Ascending aorta (tissue), 2 donors: ENCODE data around the gene ANTXR1. TPM values are rescaled to one million over a fixed set of nuclear protein-coding genes. Genes with fewer than 3 reads are reported as not detected.

ENCODE experiments used
- DNase-seq, 2 donors: peaks; one replicate each; pipeline ENCODE4 v3.0.0-alpha.2; 2019; ENCODE audit warnings: low spot score in 2 of 2
- H3K27ac ChIP-seq, 2 donors: fragments of 200-600 bp; sonication (generic); one replicate each; pipeline ENCODE4 v1.5.1; 2016 to 2017; ENCODE audit warnings: mild to moderate bottlenecking in 1 of 2
- H3K27me3 ChIP-seq: fragments of 200-600 bp; sonication (generic); one replicate; pipeline ENCODE4 v1.5.1; 2017
- H3K36me3 ChIP-seq, 2 donors: fragments of 200-600 bp; sonication (generic); one replicate each; pipeline ENCODE4 v1.5.1; 2016
- H3K4me1 ChIP-seq, 2 donors: fragments of 200-600 bp; sonication (generic); one replicate each; pipeline ENCODE4 v1.5.1; 2016 to 2017; ENCODE audit warnings: mild to moderate bottlenecking in 1 of 2
- H3K4me3 ChIP-seq, 2 donors: fragments of 200-600 bp; sonication (generic); one replicate each; pipeline ENCODE4 v1.5.1; 2016 to 2017; ENCODE audit warnings: mild to moderate bottlenecking in 1 of 2
- H3K9me3 ChIP-seq, 2 donors: fragments of 200-600 bp; sonication (generic); one replicate each; pipeline ENCODE4 v1.5.1; 2016
- CTCF ChIP-seq, 3 experiments: fragments of 200-600 bp in 2 of 3; fragments of 450-650 bp in 1 of 3; sonication (generic) in 2 of 3; IDR thresholded peaks; one replicate each; pipeline ENCODE4 v1.5.1; 2016 to 2019; ENCODE audit warnings: antibody characterized with exemption in 3 of 3, mild to moderate bottlenecking in 1 of 3, moderate library complexity in 1 of 3
- intact Hi-C: fragments of 100-400 bp; cut with DNase I; formaldehyde crosslinking; loops from one replicate; pipeline ENCODE4 v1.15.1; 2023
- total RNA-seq: library from RNA; depleted of rRNA; stranded (reverse); fragments of >200 nt; gene quantifications from one replicate; pipeline ENCODE4 v1.1.0, GENCODE V29; 2016

Gene ANTXR1
- total RNA-seq, 1 donor from 2014 or later = 90.3 TPM

GRCh38 chr2:69205076-69205475 is 192.1 kb downstream of the ANTXR1 start:
- Histone ChIP-seq H3K9me3 (no peaks in the 10 kb centered on the region), H3K36me3 (peaks cover 0 to 7% of the 10 kb centered on the region in 2 donors), H3K4me3 (no peak overlapping the region), H3K4me1 (peaks cover 0 to 13% of the 10 kb centered on the region in 2 donors), H3K27me3 (no peaks in the 10 kb centered on the region), H3K27ac (no peak overlapping the region)
- TF ChIP-seq CTCF (IDR thresholded peaks at IDR 0.05) = no peak
- no peak for DNase-seq
- intact Hi-C loops = no loop called here

- no peaks in the 10 kb centered on the region for H3K27me3 ChIP-seq
- H3K4me3 ChIP-seq = no peak overlapping the region
- H3K27ac ChIP-seq = no peak overlapping the region
- peaks cover 0 to 12% of the 10 kb centered on the region in 2 donors for H3K4me1 ChIP-seq
- intact Hi-C loops = no loop called here
- no peak for DNase-seq
- peaks cover 0 to 7% of the 10 kb centered on the region in 2 donors for H3K36me3 ChIP-seq
- TF ChIP-seq CTCF (IDR thresholded peaks at IDR 0.05) = no peak
- H3K9me3 ChIP-seq = no peaks in the 10 kb centered on the region
Measured at GRCh38 chr2:69205491-69205890, 192.5 kb downstream of the ANTXR1 start.

GRCh38 chr2:69208023-69208595 is 195.1 kb downstream of the ANTXR1 start:
- H3K36me3 ChIP-seq = peaks cover 0 to 7% of the 10 kb centered on the region in 2 donors
- no peak overlapping the region for H3K4me3 ChIP-seq
- TF ChIP-seq CTCF (IDR thresholded peaks at IDR 0.05) = peak; percentile 17 to 32 (median 22)
- DNase-seq = no peak
- peaks cover 0 to 9% of the 10 kb centered on the region in 2 donors for H3K4me1 ChIP-seq
- no peak overlapping the region for H3K27ac ChIP-seq
- intact Hi-C loops = no loop called here
- H3K27me3 ChIP-seq = no peaks in the 10 kb centered on the region
- H3K9me3 ChIP-seq = no peaks in the 10 kb centered on the region

GRCh38 chr2:69209482-69209881 is 196.5 kb downstream of the ANTXR1 start:
- Histone ChIP-seq H3K27me3 (no peaks in the 10 kb centered on the region), H3K4me1 (peaks cover 8 to 20% of the 10 kb centered on the region in 2 donors), H3K36me3 (peaks cover 0 to 3% of the 10 kb centered on the region in 2 donors), H3K9me3 (no peaks in the 10 kb centered on the region), H3K4me3 (no peak overlapping the region), H3K27ac (no peak overlapping the region)
- no peak for TF ChIP-seq CTCF (IDR thresholded peaks at IDR 0.05)
- intact Hi-C loops = no loop called here
- no peak for DNase-seq

- Histone ChIP-seq H3K27me3 (no peaks in the 10 kb centered on the region), H3K4me3 (no peak overlapping the region), H3K27ac (no peak overlapping the region), H3K4me1 (peaks cover 15 to 26% of the 10 kb centered on the region in 2 donors), H3K36me3 (no peaks in the 10 kb centered on the region), H3K9me3 (no peaks in the 10 kb centered on the region)
- no peak for DNase-seq
- no peak for TF ChIP-seq CTCF (IDR thresholded peaks at IDR 0.05)
- intact Hi-C loops = no loop called here
Measured at GRCh38 chr2:69210385-69210784, 197.4 kb downstream of the ANTXR1 start.

- H3K36me3 ChIP-seq = no peaks in the 10 kb centered on the region
- TF ChIP-seq CTCF (IDR thresholded peaks at IDR 0.05) = no peak
- no peak overlapping the region for H3K27ac ChIP-seq
- DNase-seq = no peak
- H3K27me3 ChIP-seq = no peaks in the 10 kb centered on the region
- no peaks in the 10 kb centered on the region for H3K9me3 ChIP-seq
- no peak overlapping the region for H3K4me3 ChIP-seq
- peaks cover 15 to 26% of the 10 kb centered on the region in 2 donors for H3K4me1 ChIP-seq
- intact Hi-C loops = no loop called here
Measured at GRCh38 chr2:69211048-69211447, 198.1 kb downstream of the ANTXR1 start.
